SH-SY5Y (cell line): ENCODE data around the gene VPS8.

Experiments
- GATA2 ChIP-seq: IDR thresholded peaks from 2 replicates; pipeline ENCODE4 v1.6.1; 2011; ENCODE audit warnings: mild to moderate bottlenecking, low read depth, low read length
- GATA3 ChIP-seq: IDR thresholded peaks from 2 replicates; pipeline ENCODE4 v1.6.1; 2011; ENCODE audit warnings: low read depth, mild to moderate bottlenecking, low read length, moderate library complexity

VPS8 gene

GRCh38 chr3:185030399-185030798, 218.4 kb downstream of the VPS8 start:
- TF ChIP-seq GATA3, result no peak
- no peak for TF ChIP-seq GATA2

- TF ChIP-seq GATA3 (no peak), GATA2 (no peak)
Measured at GRCh38 chr3:185030951-185031350, 219.0 kb downstream of the VPS8 start.

DNA sequence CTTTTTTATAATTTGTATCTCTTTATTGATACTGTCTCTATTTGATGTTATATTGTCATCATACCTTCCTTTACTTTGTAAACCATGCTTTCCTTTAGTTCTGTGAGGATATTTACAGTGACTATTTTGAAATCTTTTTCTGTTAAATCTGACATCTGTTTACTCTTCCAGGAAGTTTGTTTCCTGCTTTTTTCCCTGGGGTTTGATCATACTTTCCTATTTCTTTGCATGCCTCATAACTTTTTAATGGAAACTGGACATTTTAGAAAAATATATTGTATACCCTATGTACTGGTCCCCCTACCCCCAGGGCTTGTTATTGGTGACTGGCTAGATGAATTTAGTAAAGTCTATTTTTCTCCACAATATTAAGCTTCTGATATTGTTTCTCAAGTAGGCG, 225.8 kb downstream of the VPS8 start:
- TF ChIP-seq GATA3, result no peak
- TF ChIP-seq GATA2, result no peak

GRCh38 chr3:185040425-185040824, 228.5 kb downstream of the VPS8 start:
- TF ChIP-seq GATA3 (no peak), GATA2 (no peak)

DNA sequence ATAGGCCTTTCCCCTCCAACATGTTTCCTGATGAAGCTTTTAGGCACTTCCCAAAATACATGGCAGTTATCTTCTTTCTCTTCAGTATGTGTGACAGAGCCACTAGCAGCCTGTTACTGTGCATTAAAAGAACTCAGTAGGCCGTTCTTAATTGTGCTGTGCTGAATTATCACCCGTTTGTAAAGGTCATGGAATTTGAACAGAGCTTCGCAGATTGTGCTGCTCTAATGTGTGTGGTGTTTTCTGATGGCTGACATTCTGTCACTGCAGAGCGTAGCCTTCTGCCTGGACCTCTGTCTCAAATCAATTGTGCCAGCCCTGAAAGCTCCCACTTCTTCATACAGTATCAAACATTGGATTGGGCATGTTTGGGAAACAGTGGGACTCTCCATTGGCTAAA, 229.6 kb downstream of the VPS8 start:
- TF ChIP-seq GATA2, result no peak
- no peak for TF ChIP-seq GATA3

GRCh38 chr3:185042312-185043050, 230.5 kb downstream of the VPS8 start:
- TF ChIP-seq GATA2 (no peak), GATA3 (no peak)

DNA sequence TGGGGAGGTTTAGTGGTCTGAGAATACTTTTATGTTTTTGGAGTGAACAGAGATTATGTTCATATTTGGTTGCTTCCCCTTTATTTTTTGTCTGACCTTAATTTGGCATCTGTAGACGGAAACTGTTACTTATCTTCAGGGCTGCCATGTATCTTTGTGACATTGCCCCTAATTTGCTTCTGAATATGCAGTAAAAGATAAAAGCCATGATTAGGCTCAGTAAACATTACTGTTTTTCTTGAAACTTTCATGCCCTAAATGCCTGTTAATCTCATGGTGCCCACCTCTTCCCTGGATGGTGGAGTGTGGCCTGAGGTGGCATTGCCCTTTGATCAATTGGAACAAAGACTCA, 234.2 kb downstream of the VPS8 start:
- TF ChIP-seq GATA2 (peak; percentile 19; the same call in 1 of the 2 replicates), GATA3 (no peak)

DNA sequence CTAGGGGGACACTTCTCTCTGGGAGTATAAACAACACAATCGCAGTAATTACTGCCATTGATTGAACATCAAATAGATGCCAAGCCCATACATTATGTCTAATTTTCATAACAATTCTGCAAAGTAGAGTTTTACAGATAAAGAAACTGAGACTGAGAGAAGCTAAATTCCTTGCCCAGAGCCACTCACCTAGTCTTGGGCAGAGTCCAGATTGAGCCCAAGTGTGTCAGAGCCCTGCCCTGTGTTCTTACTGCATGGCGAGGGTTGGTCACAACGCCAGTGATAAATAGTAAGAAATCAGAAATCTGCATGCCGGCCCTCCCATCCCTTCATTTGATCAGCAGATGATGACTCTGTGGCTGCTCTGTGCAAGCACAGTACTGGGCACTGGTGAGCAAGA, 234.6 kb downstream of the VPS8 start:
- TF ChIP-seq GATA2, result no peak
- TF ChIP-seq GATA3, result no peak

GRCh38 chr3:185049710-185050109, 237.7 kb downstream of the VPS8 start:
- TF ChIP-seq GATA2 (no peak), GATA3 (no peak)

DNA sequence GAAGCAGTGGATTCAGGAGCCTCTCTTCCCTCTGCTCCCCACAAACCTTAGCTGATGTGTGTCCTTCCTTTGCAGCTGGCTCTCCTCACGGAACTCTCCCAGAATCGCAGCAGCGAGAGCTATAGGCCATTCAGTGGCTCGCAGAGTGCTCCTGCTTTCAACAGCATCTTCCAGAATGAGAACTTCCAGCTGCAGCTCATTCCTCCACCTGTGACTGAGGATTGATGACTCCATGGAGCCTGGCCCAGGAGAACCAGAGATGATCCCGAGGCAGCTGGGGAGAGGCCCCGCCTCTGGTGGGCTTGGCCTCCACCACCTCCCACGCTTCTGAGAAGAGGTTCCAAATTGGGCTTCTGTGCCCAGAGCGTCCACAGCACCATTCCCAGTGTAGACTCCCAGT, 239.8 kb downstream of the VPS8 start:
- TF ChIP-seq GATA2, result no peak
- no peak for TF ChIP-seq GATA3

GRCh38 chr3:185052631-185053030, 240.7 kb downstream of the VPS8 start:
- no peak for TF ChIP-seq GATA3
- no peak for TF ChIP-seq GATA2

DNA sequence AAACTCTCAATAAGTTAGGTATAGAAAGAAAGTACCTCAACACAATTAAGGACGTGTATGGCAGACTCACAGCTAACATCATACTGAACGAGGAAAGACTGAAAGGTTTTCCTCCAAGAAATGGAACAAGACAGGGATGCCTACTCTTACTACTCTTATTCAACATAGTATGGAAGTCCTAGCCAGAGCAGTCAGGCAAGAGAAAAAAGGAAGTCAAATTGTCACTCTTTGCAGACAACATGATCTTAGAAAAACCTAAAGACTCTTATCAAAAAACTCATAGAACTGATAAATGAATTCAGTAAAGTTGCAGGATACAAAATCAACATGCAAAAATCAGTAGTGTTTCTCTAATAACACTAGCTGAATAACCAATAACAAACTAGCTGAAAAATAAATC, 244.9 kb downstream of the VPS8 start:
- no peak for TF ChIP-seq GATA3
- no peak for TF ChIP-seq GATA2

DNA sequence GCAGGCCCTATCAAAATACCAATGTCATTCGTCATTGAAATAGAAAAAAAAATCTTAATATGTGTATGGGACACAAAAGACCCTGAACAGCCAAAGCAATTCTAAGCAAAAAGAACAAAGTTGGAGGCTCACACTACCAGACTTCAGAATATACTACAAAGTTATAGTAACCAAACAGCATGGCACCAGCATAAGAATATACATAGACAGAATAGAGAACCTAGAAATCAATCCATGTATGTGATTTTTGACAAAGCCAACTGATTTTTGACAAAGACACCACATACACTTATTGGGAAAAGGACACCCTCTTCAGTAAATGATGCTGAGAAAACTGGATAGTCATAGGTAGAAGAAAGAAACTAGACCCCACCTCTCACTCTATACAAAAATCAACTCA, 245.9 kb downstream of the VPS8 start:
- TF ChIP-seq GATA3 (no peak), GATA2 (no peak)

- TF ChIP-seq GATA3 (no peak), GATA2 (no peak)
Measured at GRCh38 chr3:185058796-185059195, 246.8 kb downstream of the VPS8 start.

GRCh38 chr3:185059766-185060165, 247.8 kb downstream of the VPS8 start:
- no peak for TF ChIP-seq GATA2
- no peak for TF ChIP-seq GATA3

- TF ChIP-seq GATA2 (no peak), GATA3 (no peak)
Measured at GRCh38 chr3:185060655-185061054, 248.7 kb downstream of the VPS8 start.

- TF ChIP-seq GATA3, result no peak
- TF ChIP-seq GATA2, result no peak
Measured at GRCh38 chr3:185062191-185062590, 250.2 kb downstream of the VPS8 start.
